ENCODE measurements around the gene ERAL1. TPM values are rescaled to one million over a fixed set of nuclear protein-coding genes. Genes with fewer than 3 reads are reported as not detected.
A peak's percentile ranks its signal among the peaks of the same experiment; 100 is the strongest.

Gene ERAL1
- total RNA-seq (32.3 and 44.3 TPM in 2 replicates), polyA plus RNA-seq (75.2 and 77.1 TPM in 2 replicates)

GRCh38 chr17:28854457-28855335 lies at the start of gene ERAL1:
ERAL1 (plus strand) TSS chr17:28855016; CDS start chr17:28855035, 19 bp downstream.
- peak within 1 kb of the TSS; percentile 45 for H3K27ac ChIP-seq
- DNase-seq (ENCODE audit: low read depth in 1 of 2, low spot score in 1 of 2), result peak; percentile 90 to 92
- H3K4me3 ChIP-seq, result peak within 1 kb of the TSS; percentile 61
- H3K27me3 ChIP-seq, result no peaks in the 10 kb centered on the region
- TF ChIP-seq, protein P1, sequence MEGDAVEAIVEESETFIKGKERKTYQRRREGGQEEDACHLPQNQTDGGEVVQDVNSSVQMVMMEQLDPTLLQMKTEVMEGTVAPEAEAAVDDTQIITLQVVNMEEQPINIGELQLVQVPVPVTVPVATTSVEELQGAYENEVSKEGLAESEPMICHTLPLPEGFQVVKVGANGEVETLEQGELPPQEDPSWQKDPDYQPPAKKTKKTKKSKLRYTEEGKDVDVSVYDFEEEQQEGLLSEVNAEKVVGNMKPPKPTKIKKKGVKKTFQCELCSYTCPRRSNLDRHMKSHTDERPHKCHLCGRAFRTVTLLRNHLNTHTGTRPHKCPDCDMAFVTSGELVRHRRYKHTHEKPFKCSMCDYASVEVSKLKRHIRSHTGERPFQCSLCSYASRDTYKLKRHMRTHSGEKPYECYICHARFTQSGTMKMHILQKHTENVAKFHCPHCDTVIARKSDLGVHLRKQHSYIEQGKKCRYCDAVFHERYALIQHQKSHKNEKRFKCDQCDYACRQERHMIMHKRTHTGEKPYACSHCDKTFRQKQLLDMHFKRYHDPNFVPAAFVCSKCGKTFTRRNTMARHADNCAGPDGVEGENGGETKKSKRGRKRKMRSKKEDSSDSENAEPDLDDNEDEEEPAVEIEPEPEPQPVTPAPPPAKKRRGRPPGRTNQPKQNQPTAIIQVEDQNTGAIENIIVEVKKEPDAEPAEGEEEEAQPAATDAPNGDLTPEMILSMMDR (IDR thresholded peaks at IDR 0.05; ENCODE audit: low read depth, low read length), result no peak
- no peaks in the 10 kb centered on the region for H3K9me3 ChIP-seq (ENCODE audit: low read depth)
- H3K36me3 ChIP-seq, result peaks cover 9% of the 10 kb centered on the region
- no peaks in the 10 kb centered on the region for H3K4me1 ChIP-seq (ENCODE audit: low read depth)

DNA sequence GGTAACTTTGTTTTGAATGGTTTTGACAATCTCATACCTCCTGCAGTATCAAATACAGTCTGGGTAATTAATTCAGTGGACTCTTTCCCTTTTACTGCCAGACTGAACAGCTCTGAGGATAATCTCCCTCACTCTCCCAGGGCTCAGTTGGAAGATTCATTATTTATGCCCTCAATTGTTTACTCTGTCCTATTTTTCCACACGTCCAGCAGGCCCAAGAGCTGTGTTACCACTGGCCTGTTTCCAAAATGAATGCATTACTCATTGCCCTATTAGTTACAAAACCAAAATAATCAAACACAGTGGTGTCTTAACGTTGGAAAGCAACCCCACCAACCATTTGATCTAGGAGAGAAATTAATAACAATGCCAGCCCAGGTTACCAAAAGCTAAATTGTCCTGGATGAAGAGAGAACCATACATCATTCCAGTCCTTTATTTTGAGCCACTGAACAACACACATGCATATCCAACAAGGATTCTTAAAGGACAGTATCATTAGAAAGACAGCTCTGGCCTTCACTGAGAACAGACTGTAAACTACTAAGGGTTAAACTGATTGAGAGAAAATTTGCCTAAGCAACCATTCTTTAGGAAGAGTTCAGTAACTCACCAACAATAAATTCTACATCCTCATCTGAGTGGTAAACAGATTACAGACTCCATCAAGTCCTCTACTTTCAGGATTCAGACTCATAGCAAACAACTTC lies 46.7 kb upstream of the ERAL1 start:
- Histone ChIP-seq H3K4me3 (no peak overlapping the region), H3K9me3 (ENCODE audit: low read depth) (no peaks in the 10 kb centered on the region), H3K4me1 (ENCODE audit: low read depth) (peaks cover 10% of the 10 kb centered on the region), H3K36me3 (peaks cover 3% of the 10 kb centered on the region), H3K27me3 (no peaks in the 10 kb centered on the region), H3K27ac (peak overlapping the region; percentile 79)
- TF ChIP-seq, protein P1 (IDR thresholded peaks at IDR 0.05; ENCODE audit: low read depth, low read length), result no peak
- DNase-seq (ENCODE audit: low read depth in 1 of 2, low spot score in 1 of 2), result peak in 1 of 2 donors; percentile 87

GRCh38 chr17:28810437-28810836 lies 44.4 kb upstream of the ERAL1 start:
- no peak overlapping the region for H3K27ac ChIP-seq
- TF ChIP-seq, protein P1 (IDR thresholded peaks at IDR 0.05; ENCODE audit: low read depth, low read length), result no peak
- H3K36me3 ChIP-seq, result peaks cover 3% of the 10 kb centered on the region
- no peaks in the 10 kb centered on the region for H3K9me3 ChIP-seq (ENCODE audit: low read depth)
- no peak for DNase-seq (ENCODE audit: low read depth in 1 of 2, low spot score in 1 of 2)
- no peaks in the 10 kb centered on the region for H3K27me3 ChIP-seq
- H3K4me1 ChIP-seq (ENCODE audit: low read depth), result peaks cover 10% of the 10 kb centered on the region
- no peak overlapping the region for H3K4me3 ChIP-seq

DNA sequence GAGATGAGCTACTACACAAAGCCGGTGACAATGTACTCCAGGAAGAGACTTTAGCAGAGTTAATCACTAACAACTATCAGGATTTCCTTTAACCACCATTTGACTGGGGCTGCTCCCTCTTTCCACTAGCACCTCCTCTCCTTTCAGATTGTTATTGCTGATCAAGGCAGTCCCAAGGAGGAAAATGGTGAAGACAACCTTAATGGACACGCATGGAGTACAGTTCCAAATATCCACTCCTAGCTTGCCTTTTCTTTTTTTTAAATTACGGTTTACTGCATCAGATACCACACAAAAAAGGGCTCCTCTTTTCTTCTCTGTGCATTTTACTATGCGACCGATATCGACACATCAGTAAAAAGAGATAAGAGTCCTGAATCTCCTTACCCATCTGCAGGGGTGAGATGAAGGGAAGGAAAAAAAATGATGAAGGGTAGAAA lies 43.1 kb upstream of the ERAL1 start:
- Histone ChIP-seq H3K9me3 (ENCODE audit: low read depth) (no peaks in the 10 kb centered on the region), H3K4me3 (peak overlapping the region; percentile 52)
- TF ChIP-seq, protein P1 (IDR thresholded peaks at IDR 0.05; ENCODE audit: low read depth, low read length), result no peak

DNA sequence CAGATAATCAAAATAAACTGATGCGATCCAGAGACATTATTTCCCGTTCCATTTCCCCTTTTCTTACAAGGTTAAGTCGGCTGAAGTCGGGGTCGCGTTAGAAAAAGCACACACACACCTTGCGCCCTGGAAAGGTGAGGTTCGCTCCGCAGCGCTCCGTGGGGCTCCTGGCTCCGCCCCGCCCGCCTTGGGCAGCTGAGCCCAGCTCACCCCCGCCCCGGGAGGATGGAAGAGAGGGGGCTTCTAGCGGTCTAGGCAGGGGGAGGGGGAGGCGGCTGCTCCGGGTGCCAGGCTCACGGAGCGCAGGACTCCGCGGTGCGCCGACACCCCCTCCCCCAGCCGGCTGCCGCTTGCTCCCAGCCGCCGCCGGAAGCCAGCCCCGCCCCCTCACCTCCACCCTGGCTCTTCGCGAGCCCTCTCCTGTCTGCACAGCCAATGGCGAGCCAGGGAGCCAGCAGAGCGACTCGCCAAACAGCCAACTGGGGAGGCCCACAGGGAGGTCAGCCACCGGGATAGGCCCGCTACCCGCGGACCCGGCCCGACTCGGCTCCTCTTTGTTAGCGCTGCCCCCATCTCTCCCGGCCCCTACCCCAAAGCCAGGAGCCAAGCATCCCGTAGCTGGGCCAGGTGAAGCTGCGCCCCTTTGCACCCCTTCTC lies 42.6 kb upstream of the ERAL1 start:
- H3K27me3 ChIP-seq, result no peaks in the 10 kb centered on the region
- TF ChIP-seq, protein P1 (IDR thresholded peaks at IDR 0.05; ENCODE audit: low read depth, low read length), result no peak
- H3K9me3 ChIP-seq (ENCODE audit: low read depth), result no peaks in the 10 kb centered on the region
- peaks cover 10% of the 10 kb centered on the region for H3K4me1 ChIP-seq (ENCODE audit: low read depth)
- H3K27ac ChIP-seq, result peak overlapping the region; percentile 89
- H3K4me3 ChIP-seq, result peak overlapping the region; percentile 52
- no peaks in the 10 kb centered on the region for H3K36me3 ChIP-seq
- peak; percentile 98 to 99 for DNase-seq (ENCODE audit: low read depth in 1 of 2, low spot score in 1 of 2)

More for the DNA sequence above, 43.1 kb upstream of the ERAL1 start:
- peak in 1 of 2 donors; percentile 10 for DNase-seq (ENCODE audit: low read depth in 1 of 2, low spot score in 1 of 2)
- peaks cover 10% of the 10 kb centered on the region for H3K4me1 ChIP-seq (ENCODE audit: low read depth)
- no peaks in the 10 kb centered on the region for H3K27me3 ChIP-seq
- peak overlapping the region; percentile 67 for H3K27ac ChIP-seq
- no peaks in the 10 kb centered on the region for H3K36me3 ChIP-seq

All from cardiac muscle cell (in vitro differentiated cells and primary cell).